SU-DHL-6 (cell line): ENCODE measurements around the gene GTF2H2C.
"Not testable (repeated sequence)": the region's sequence is repeated elsewhere in the genome, so short reads cannot be mapped to it uniquely, and the experiment has no call there.

Experiments used
- CTCF ChIP-seq: fragments of 200-600 bp; sonication (generic); IDR thresholded peaks from one replicate; pipeline ENCODE4 v1.5.1; 2017; ENCODE audit warnings: antibody characterized with exemption, mild to moderate bottlenecking, low read length, moderate library complexity; ENCODE audit not compliant: insufficient read depth, poor library complexity, severe bottlenecking
- EZH2phosphoT487 ChIP-seq: fragments of 200-600 bp; sonication (generic), shearing (Covaris generic); conservative IDR thresholded peaks from 2 replicates; pipeline ENCODE4 v1.6.1; 2018; ENCODE audit warnings: mild to moderate bottlenecking, antibody characterized with exemption, low read length, moderate library complexity, mixed read lengths

- not testable (repeated sequence) for TF ChIP-seq CTCF, EZH2phosphoT487
These were observed 8.1 kb downstream of the GTF2H2C start for GRCh38 chr5:69568072-69568471.
